Mucosa of stomach (tissue), 1 donor: ENCODE data around the gene FBRSL1.

ENCODE experiments used
- H3K27me3 ChIP-seq: one replicate; pipeline ENCODE4 v1.7.0; 2013; ENCODE audit warnings: mild to moderate bottlenecking, low read length; ENCODE audit not compliant: control insufficient read depth, insufficient read depth
- H3K36me3 ChIP-seq: one replicate; pipeline ENCODE4 v1.7.0; 2013; ENCODE audit warnings: low read length; ENCODE audit not compliant: control insufficient read depth, insufficient read depth
- H3K4me1 ChIP-seq: one replicate; pipeline ENCODE4 v1.7.0; 2013; ENCODE audit warnings: mild to moderate bottlenecking, low read length; ENCODE audit not compliant: control insufficient read depth, insufficient read depth
- H3K4me3 ChIP-seq: one replicate; pipeline ENCODE4 v1.7.0; 2013; ENCODE audit warnings: low read length
- H3K9ac ChIP-seq: one replicate; pipeline ENCODE4 v1.7.0; 2013; ENCODE audit warnings: mild to moderate bottlenecking, low read length, moderate library complexity
- H3K9me3 ChIP-seq: one replicate; pipeline ENCODE4 v1.7.0; 2013; ENCODE audit warnings: mild to moderate bottlenecking, low read length, moderate library complexity; ENCODE audit not compliant: control insufficient read depth
- donor health status: Pancreatic carcinoma.

Gene FBRSL1

DNA sequence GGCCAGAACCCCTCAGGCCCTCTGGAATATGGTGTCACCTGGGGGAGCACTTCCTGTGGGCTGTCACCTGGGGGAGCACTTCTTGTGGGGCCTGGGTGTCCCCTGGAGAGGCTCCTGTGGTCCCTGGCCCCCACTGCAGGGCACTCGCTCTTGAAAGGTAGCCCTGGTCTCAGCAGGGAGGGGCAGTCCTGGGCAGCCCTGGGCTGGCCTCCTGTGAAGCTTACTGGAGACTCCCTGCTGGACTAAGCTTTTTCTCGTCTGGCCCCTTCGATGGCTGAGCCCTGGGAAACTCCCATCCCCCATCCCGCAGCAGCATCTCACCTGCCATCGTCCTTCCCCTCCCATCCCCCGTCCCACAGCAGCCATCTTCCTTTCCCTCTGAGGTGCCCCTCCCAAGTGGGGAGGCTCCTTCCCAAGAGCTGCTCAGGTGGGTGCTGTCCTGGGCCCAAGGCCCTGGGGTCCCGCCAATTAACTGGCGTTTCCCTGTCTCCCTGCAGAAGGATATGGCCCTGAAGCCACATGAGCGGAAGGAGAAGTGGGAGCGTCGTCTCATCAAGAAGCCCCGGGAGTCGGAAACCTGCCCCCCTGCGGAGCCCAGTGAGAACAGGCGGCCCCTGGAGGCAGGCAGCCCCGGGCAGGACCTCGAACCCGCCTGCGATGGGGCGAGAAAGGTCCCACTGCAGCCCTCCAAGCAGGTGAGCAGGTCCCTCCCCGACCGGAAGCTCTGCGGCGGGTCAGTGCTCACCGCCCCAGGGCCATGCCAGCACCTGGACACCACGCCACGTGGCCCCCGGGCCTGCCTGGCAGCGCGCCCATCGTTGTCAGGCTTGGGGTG lies 17.9 kb downstream of the FBRSL1 start:
- Histone ChIP-seq H3K9ac (peak overlapping the region; percentile 24), H3K36me3 (no peaks in the 10 kb centered on the region), H3K4me1 (peaks cover 48% of the 10 kb centered on the region)

DNA sequence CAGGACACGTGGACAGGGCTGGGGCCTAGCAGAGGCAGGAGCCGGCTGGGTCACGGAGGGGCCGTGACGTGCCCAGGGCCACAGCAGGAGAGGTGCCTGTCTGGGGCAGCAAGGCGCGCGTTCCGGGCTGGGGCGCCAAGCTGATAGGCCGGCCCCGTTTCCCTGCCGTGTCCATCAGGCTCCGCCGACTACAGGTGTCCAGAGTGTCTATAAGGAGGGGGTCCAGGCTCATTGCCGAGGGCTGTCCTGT lies 18.5 kb downstream of the FBRSL1 start:
- Histone ChIP-seq H3K36me3 (no peaks in the 10 kb centered on the region), H3K27me3 (no peaks in the 10 kb centered on the region), H3K9me3 (no peaks in the 10 kb centered on the region), H3K4me1 (peaks cover 43% of the 10 kb centered on the region), H3K9ac (no peak overlapping the region), H3K4me3 (no peak overlapping the region)

More for the DNA sequence above, 17.9 kb downstream of the FBRSL1 start:
- Histone ChIP-seq H3K4me3 (no peak overlapping the region), H3K27me3 (no peaks in the 10 kb centered on the region), H3K9me3 (no peaks in the 10 kb centered on the region)

DNA sequence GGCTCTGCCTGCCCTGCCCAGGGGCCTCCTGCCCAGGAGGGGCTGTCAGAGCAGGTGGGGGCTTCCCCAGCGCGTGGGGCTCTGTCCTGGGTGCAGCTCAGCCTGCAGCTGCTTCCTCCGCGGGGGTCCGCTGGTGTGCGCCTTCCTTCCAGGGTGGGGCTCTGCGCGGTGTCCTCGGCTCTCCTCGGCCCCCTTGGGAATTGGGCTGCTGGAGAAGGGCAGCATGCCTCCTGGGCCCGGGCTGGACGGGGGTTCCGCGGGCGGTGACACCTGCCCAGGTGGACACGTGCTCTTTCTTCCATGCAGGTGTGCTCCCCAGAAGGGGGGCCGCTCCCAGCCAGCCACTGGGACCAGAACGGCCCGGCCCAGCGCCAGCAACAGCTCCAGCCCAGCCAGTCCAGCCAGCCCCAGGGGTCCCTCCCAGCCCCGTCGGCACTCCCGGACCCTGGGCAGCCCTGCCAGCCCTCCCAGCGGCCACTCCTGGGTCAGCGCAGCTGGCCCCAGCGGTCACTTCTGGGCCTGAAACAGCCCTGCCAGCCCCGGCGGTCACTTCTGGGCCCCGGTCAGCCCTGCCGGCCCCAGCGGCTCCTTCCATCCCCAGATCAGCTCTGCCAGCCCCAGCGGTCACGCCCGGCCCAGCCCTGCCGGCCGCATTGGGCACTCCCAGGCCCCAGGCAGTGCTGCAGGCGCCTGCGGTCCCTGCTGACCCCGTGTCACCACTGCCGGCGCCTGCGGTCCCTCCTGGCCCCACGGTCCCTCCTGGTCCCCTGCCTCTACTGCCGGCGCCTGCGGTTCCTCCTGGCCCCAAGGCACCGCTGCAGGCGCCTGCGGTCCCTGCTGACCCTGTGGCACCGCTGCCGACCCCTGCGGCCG lies 19.1 kb downstream of the FBRSL1 start:
- H3K4me1 ChIP-seq: peaks cover 36% of the 10 kb centered on the region
- H3K9ac ChIP-seq: no peak overlapping the region
- no peaks in the 10 kb centered on the region for H3K9me3 ChIP-seq
- H3K36me3 ChIP-seq: no peaks in the 10 kb centered on the region
- no peaks in the 10 kb centered on the region for H3K27me3 ChIP-seq
- H3K4me3 ChIP-seq: no peak overlapping the region

DNA sequence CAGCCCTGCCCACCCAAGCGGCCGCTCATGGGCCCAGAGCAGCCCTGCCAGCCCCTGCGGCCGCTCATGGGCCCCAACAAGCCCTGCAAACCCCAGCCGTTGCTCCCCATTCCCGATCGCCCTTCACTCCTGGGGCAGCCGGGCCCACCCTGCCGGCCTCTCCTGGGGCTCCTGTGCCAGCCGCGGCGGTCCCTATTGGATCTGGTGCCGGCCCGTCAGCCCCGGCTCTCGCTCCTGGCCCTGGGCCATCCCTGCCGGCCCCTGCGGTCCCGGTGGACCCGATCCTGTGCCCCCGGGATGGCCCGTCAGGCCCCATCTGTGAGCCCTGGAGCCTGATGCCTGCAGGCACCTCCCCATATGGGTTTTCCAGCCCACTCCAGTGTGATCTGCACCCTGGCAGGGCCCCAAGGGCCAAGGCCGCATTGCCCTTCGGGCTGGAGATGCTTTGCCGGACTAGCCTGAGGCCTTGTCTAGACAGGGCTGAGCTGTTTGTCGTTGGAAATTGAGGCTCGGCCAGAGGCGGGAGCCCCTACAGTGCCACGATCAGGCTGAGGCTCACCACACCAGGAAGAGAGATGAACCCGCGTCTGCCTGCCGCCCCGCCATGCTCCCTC lies 20.3 kb downstream of the FBRSL1 start:
- Histone ChIP-seq H3K27me3 (no peaks in the 10 kb centered on the region), H3K36me3 (no peaks in the 10 kb centered on the region), H3K9ac (no peak overlapping the region), H3K4me1 (peaks cover 25% of the 10 kb centered on the region), H3K4me3 (no peak overlapping the region), H3K9me3 (no peaks in the 10 kb centered on the region)

DNA sequence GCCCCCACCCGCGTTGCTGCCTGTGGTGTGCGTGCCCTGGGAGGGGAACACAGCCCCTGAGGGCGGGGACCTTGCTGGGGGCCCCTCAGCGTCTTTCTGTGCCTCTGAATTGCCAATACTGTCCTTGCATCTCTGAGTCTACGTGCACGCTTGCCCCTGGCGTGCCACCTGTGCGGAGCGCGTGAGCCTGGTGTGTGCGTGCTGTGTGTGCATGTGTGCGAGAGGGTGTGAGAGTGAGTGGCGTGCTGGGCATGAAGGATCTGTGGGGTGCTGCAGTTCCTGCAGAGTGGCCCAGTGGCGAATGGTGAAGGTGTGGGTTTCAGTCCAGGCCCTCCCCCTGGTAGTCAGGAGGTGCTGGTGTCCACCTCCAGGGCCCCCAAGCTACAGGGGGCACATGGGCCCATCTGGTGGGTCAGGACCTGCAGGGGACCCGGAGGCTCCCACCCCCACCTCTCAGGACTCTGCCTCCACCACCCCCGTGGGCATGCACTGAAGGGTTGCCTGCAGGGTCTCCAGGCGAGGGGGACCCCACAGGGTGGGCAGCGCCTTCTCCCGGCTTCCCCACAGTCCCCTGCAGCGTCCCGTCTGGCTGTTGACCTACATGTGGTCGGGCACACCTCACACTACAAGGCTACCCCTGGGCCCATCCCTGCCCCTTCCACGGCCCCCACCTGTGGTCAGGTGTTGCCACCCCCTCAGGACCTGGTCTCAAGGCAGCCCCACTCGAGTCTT lies 21.0 kb downstream of the FBRSL1 start:
- Histone ChIP-seq H3K27me3 (no peaks in the 10 kb centered on the region), H3K9me3 (no peaks in the 10 kb centered on the region), H3K9ac (no peak overlapping the region), H3K4me3 (no peak overlapping the region), H3K4me1 (peaks cover 18% of the 10 kb centered on the region), H3K36me3 (no peaks in the 10 kb centered on the region)

DNA sequence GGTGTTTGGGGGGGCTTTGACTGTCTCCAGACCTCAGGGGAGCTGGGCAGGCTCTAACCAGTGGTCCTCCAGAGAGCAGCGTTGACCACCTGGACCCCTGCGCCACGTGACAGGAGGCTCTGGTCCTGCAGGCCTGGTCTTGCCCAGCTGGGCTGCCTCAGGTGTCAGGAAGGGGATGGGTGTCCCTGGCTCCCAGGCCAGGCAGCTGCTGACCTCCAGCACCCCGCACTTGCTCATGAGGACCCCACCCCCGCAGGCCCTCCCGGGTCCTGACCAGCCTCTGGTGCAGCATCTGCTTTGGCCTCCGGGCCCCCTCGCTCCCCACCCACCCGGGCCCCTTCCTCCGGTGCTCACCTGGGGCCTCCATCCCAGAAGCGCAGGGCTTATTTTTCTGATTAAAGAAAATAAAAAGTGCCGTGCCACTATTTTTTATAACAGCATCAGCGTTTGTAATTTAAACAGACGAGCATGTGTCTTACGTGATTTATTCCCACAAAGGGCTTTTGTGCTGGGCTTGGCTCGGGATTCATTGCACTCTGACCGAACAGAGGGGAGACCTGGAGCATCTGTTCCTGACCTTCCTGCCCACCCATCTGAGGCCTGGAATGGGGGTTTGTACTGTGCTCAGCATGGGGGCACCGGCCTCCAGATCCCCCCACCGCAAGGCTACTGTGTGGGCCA lies 21.7 kb downstream of the FBRSL1 start:
- H3K9me3 ChIP-seq: no peaks in the 10 kb centered on the region
- no peak overlapping the region for H3K4me3 ChIP-seq
- peaks cover 13% of the 10 kb centered on the region for H3K4me1 ChIP-seq
- no peaks in the 10 kb centered on the region for H3K27me3 ChIP-seq
- H3K9ac ChIP-seq: no peak overlapping the region
- no peaks in the 10 kb centered on the region for H3K36me3 ChIP-seq

DNA sequence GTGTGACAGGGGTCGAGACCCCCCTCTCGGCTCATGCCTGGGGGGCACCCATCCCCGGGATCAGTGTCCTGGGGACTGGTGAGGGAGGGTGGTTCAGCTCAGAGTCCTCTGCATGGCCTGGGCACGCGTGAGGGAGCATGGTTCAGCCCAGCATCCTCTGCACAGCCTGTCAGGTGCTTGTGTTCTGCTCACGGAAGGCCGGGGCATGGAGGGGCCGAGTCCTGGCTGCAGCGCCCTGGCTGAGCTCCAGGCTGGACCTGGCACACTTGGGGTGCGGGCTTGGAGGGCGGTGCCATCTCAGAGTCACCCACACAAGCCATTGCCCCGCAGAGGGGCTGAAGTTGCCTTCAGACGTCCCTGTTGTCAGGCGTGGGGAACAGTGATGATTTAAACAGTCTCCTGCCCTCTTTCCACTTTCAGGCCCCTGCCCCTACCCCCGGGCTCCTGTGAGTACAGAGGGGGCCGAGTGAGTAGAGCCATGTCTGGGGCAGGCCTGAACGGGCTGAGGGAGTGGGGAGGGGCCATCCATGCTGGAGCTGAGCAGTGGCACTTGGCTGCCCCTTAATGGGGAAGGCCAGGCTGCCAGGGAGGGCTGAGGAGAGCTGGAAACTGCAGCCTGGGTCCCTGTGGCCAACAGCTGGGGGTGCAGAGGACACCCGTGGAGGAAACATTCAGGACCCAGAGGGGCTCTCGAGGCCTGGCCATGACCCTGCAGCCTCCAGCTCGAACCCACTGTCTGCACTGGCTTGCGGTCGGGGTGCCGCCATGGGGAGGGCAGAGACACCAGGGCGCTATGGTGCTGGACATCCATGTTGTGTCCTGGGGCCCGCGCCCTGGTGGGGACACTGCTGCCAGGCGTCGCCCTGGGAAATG lies 22.5 kb downstream of the FBRSL1 start:
- no peaks in the 10 kb centered on the region for H3K27me3 ChIP-seq
- peaks cover 11% of the 10 kb centered on the region for H3K4me1 ChIP-seq
- H3K9me3 ChIP-seq: no peaks in the 10 kb centered on the region
- H3K36me3 ChIP-seq: no peaks in the 10 kb centered on the region
- no peak overlapping the region for H3K4me3 ChIP-seq
- no peak overlapping the region for H3K9ac ChIP-seq

DNA sequence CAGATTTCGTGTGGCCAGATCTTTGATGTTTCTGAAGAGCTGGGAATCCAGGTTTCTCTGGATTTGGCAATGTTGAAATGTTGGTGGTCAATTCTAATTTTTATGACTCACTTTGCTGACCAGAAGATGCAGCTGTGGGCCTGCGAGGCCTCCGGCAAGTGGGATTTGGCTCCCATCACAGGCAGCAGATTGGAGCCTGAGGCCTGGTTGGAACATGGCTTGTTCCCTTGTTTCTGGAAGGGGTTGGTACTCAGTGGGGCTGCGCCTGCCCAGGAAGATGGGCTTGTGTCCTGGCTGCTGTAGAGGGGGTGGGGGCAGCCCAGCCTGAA lies 23.1 kb downstream of the FBRSL1 start:
- H3K27me3 ChIP-seq: no peaks in the 10 kb centered on the region
- H3K4me3 ChIP-seq: no peak overlapping the region
- H3K9ac ChIP-seq: no peak overlapping the region
- no peaks in the 10 kb centered on the region for H3K9me3 ChIP-seq
- H3K4me1 ChIP-seq: peaks cover 10% of the 10 kb centered on the region
- no peaks in the 10 kb centered on the region for H3K36me3 ChIP-seq

DNA sequence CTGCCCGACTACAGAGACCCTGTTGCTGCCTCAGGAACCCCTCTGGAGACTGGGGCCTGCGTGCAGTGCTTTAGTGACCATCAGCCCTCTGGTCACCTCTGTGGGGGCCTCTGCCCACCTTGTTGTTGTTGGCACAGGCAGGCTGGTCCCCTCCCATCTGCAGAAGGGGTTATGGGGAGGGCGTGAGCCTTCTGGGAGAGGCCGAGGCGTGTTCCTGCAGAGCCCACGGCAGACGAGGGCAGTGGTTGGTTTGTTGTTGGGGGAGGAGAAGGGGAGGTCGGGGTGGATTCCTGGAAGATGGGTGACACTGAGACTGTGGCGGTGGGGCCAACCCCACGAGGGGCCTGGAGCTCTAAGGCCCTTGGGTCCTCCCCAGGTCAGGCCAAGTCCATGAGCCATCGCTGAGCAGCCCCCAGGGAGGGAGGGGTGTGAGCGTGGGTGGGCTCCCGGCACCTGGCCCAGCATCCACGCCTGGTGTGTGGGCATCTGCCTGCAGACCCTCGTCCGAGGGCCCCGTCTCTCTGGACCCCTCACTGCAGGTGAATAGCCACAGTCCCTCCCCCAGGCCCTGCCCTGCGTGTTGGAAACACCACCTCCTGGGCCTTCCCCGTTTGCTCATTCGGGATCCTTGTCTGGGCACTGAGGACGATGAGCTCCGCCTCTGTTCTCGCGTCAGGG lies 23.6 kb downstream of the FBRSL1 start:
- H3K36me3 ChIP-seq: peaks cover 1% of the 10 kb centered on the region
- no peak overlapping the region for H3K4me3 ChIP-seq
- no peak overlapping the region for H3K9ac ChIP-seq
- peaks cover 10% of the 10 kb centered on the region for H3K4me1 ChIP-seq
- H3K27me3 ChIP-seq: no peaks in the 10 kb centered on the region
- H3K9me3 ChIP-seq: no peaks in the 10 kb centered on the region

DNA sequence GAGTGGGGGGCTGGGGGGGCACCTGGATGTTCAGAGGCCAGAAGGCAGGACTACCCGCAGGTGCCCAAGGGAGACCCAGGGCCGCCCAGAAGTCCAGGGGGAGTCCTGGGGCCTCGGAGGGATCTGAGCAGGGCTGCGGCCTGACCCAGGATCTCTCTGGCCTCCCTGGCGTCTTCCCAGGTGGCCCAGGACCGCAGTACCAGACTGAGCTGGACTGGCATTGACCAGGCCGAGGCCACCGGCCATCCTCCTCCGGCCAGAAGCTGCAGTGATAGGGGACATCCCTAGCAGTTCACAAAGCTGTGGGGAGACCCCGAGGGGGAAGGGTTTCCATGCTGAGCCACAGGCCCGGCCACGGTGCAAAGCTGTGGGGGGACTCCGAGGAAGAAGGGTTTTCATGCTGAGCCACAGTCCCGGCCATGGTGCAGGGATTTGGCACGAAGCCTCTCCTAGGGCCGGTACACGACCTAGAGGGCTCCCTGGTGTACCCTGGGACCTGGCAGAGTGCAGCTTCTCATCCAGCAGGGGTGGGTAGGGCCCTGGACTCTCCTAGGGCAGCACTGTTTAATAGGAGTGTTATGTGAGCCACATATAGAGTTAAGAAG lies 24.4 kb downstream of the FBRSL1 start:
- no peaks in the 10 kb centered on the region for H3K9me3 ChIP-seq
- H3K27me3 ChIP-seq: no peaks in the 10 kb centered on the region
- no peak overlapping the region for H3K9ac ChIP-seq
- peaks cover 3% of the 10 kb centered on the region for H3K36me3 ChIP-seq
- no peak overlapping the region for H3K4me3 ChIP-seq
- peaks cover 10% of the 10 kb centered on the region for H3K4me1 ChIP-seq
